MCF 10A (cell line): Measurements from ENCODE around the gene MRPL2. TPM values are rescaled to one million over a fixed set of nuclear protein-coding genes. Genes with fewer than 3 reads are reported as not detected.
A peak's percentile ranks its signal among the peaks of the same experiment; 100 is the strongest.

Experiments used
- BruUV-seq: library from RNA; stranded (reverse); fragments of 400-500 nt; replicated peaks from 2 replicates; lab custom pipeline; 2021; lab: Mats Ljungman, UMichigan
- CTCF ChIA-PET: fragments of 300-600 bp; sonication (Branson Sonifier 250); formaldehyde crosslinking; extraction: SDS; loops from one replicate; lab custom pipeline; 2021; ENCODE audit warnings: antibody characterized with exemption, inconsistent platforms; lab: Yijun Ruan, JAX
- POLR2A ChIA-PET: fragments of 300-600, 350-650 bp; sonication (Branson Sonifier 250); formaldehyde crosslinking; extraction: SDS; loops from one replicate; lab custom pipeline; 2020; ENCODE audit warnings: antibody characterized with exemption, inconsistent platforms; lab: Yijun Ruan, JAX
- DNase-seq: peaks from one replicate; pipeline ENCODE4 v3.0.0-alpha.2; 2018; ENCODE audit not compliant: unreplicated experiment
- H3K27ac Mint-ChIP-seq: one replicate; pipeline ENCODE4 v1.8.0; 2022; ENCODE audit warnings: mild to moderate bottlenecking, low read depth, mixed read lengths; ENCODE audit not compliant: unreplicated experiment
- H3K27me3 Mint-ChIP-seq: one replicate; pipeline ENCODE4 v1.8.0; 2022; ENCODE audit warnings: mixed read lengths; ENCODE audit not compliant: insufficient read depth, unreplicated experiment
- H3K36me3 Mint-ChIP-seq: one replicate; pipeline ENCODE4 v1.8.0; 2022; ENCODE audit warnings: mild to moderate bottlenecking, moderate library complexity, mixed read lengths; ENCODE audit not compliant: insufficient read depth, unreplicated experiment
- H3K4me1 Mint-ChIP-seq: one replicate; pipeline ENCODE4 v1.8.0; 2022; ENCODE audit warnings: mixed read lengths; ENCODE audit not compliant: insufficient read depth, unreplicated experiment
- H3K4me3 Mint-ChIP-seq: one replicate; pipeline ENCODE4 v1.8.0; 2022; ENCODE audit warnings: mild to moderate bottlenecking, moderate library complexity, mixed read lengths; ENCODE audit not compliant: unreplicated experiment
- H3K9me3 Mint-ChIP-seq: one replicate; pipeline ENCODE4 v1.8.0; 2022; ENCODE audit warnings: mixed read lengths; ENCODE audit not compliant: unreplicated experiment
- intact Hi-C: fragments of 100-400 bp; cut with micrococcal nuclease; formaldehyde crosslinking; loops from 2 replicates; pipeline ENCODE4 v1.14.1; 2022
- total RNA-seq: library from RNA; stranded (reverse); gene quantifications from 2 replicates; pipeline ENCODE4 v1.2.3, GENCODE V29; 2022
- TF ChIP-seq, protein P1 (sequence below): fragments of 200-600 bp; IDR thresholded peaks from one replicate; pipeline ENCODE4 v1.8.0; 2022; ENCODE audit warnings: antibody characterized with exemption, mild to moderate bottlenecking; ENCODE audit not compliant: unreplicated experiment

Gene MRPL2
- total RNA-seq, 1 experiment from 2014 or later = 155 TPM

DNA sequence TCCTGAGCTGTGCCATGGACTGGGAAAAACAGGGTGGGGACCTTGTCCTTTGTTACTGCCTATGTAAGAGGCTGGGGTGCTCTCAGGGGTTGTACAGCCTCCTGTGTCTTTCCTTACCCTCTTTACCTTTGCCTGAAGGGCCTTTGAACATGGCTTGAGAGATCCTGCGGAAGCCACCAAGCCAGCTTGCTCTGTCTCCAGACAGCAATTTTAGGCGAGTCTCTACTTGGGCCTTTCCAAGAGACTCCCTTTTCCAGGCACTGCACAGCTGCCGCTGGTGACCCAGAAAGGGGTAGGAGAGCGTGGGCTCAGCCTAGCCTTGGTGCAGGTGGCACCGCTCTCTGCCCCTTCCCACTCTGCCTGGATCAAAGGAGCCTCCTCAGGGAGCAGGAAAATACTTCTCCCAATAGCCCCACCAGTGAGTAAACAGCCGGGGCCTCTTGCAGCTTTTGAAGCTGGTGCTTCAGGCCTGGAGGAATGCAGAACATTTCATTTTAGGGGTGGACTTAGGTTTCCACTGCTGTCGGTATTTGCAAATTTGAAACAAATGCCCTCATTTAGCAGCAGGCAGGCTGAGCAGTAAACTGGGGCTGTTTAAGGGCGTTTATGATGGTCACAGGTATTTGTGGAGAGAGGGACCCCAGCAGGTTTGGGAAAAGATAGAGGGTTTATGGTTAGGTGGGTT lies 30.8 kb upstream of the MRPL2 start:
- CTCF ChIA-PET = interaction anchor here (1.2 to 1.3 kb wide), 2 partner anchors 14 to 54 kb away, joined by 4 read pairs; partner anchors contain the start of gene PTK7
- Mint-ChIP-seq H3K27me3 (no peaks in the 10 kb centered on the region), H3K36me3 (peaks cover 9% of the 10 kb centered on the region), H3K4me1 (peaks cover 26% of the 10 kb centered on the region), H3K9me3 (no peaks in the 10 kb centered on the region), H3K27ac (peak overlapping the region; percentile 79), H3K4me3 (no peak overlapping the region)
- intact Hi-C loops = no loop called here
- BruUV-seq = no TSS peak
- TF ChIP-seq, protein P1, sequence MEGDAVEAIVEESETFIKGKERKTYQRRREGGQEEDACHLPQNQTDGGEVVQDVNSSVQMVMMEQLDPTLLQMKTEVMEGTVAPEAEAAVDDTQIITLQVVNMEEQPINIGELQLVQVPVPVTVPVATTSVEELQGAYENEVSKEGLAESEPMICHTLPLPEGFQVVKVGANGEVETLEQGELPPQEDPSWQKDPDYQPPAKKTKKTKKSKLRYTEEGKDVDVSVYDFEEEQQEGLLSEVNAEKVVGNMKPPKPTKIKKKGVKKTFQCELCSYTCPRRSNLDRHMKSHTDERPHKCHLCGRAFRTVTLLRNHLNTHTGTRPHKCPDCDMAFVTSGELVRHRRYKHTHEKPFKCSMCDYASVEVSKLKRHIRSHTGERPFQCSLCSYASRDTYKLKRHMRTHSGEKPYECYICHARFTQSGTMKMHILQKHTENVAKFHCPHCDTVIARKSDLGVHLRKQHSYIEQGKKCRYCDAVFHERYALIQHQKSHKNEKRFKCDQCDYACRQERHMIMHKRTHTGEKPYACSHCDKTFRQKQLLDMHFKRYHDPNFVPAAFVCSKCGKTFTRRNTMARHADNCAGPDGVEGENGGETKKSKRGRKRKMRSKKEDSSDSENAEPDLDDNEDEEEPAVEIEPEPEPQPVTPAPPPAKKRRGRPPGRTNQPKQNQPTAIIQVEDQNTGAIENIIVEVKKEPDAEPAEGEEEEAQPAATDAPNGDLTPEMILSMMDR = no peak
- POLR2A ChIA-PET = interaction anchor here (0.8 to 5.5 kb wide), 6 partner anchors 7 to 54 kb away, joined by 3 to 31 read pairs (median 8); partner anchors contain the start of genes KLC4, MRPL2 and PTK7
- DNase-seq = no peak

DNA sequence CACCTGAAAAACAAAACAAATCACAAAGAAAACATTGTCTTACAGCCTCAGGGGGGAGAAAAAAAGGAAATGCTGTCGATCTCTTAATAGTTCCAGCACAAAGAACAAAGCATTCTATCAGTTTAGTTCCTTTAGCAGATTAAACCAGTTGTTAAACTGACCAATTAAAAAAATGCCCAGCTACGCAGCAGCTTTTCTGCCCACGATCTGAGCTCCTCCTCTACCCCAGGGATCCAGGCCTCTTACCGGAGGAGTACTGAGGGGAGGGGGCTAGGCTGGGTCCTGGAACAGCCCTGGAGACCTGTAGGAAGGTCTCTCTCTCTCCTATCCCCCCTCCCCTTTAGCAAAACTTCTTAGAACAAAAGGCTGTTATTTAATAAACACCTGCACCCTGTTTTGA lies 30.2 kb upstream of the MRPL2 start:
- Mint-ChIP-seq H3K36me3 (peaks cover 9% of the 10 kb centered on the region), H3K4me1 (peaks cover 26% of the 10 kb centered on the region), H3K9me3 (no peaks in the 10 kb centered on the region), H3K27ac (peak overlapping the region; percentile 79), H3K27me3 (no peaks in the 10 kb centered on the region), H3K4me3 (no peak overlapping the region)
- no peak for DNase-seq
- no TSS peak for BruUV-seq
- intact Hi-C loops = no loop called here
- POLR2A ChIA-PET = interaction anchor here (0.8 to 5.5 kb wide), 6 partner anchors 8 to 54 kb away, joined by 3 to 31 read pairs (median 8); partner anchors contain the start of genes KLC4, MRPL2 and PTK7
- CTCF ChIA-PET = interaction anchor here (0.6 to 1.3 kb wide), 5 partner anchors 12 to 60 kb away, joined by 3 to 4 read pairs (median 3); partner anchors contain the start of gene PTK7
- TF ChIP-seq, protein P1 = no peak

DNA sequence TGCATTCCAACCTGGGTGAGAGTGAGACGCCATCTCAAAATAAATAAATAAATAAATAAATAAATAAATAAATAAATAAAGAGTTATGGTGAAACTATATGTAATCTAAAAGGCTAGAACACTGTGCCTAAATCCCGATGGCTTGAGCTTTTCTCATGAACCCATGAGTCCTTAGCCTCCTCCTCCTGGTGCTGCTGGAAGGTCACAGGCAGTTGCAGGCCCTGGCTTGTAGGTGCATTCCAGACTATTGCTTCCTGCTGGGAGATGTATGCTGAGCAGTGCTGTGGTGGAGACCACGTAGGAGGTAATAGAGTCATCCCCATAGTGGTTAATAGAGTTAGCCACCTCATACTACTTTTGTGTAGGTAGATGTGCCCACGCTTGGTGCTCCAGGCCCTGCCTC lies 29.4 kb upstream of the MRPL2 start:
- POLR2A ChIA-PET = interaction anchor here (2.2 to 5.5 kb wide), 3 partner anchors 8 to 29 kb away, joined by 12 to 31 read pairs (median 17); partner anchors contain the start of genes KLC4, MRPL2 and PTK7
- no peak overlapping the region for H3K4me3 Mint-ChIP-seq
- CTCF ChIA-PET = interaction anchor here (1.0 to 1.8 kb wide), 3 partner anchors 11 to 55 kb away, joined by 3 to 7 read pairs (median 3); no protein-coding TSS in a partner anchor
- H3K27me3 Mint-ChIP-seq = no peaks in the 10 kb centered on the region
- no TSS peak for BruUV-seq
- peak overlapping the region; percentile 79 for H3K27ac Mint-ChIP-seq
- intact Hi-C loops = no loop called here
- DNase-seq = peak; percentile 78
- peaks cover 20% of the 10 kb centered on the region for H3K4me1 Mint-ChIP-seq
- peaks cover 4% of the 10 kb centered on the region for H3K36me3 Mint-ChIP-seq
- TF ChIP-seq, protein P1 = no peak
- no peaks in the 10 kb centered on the region for H3K9me3 Mint-ChIP-seq

DNA sequence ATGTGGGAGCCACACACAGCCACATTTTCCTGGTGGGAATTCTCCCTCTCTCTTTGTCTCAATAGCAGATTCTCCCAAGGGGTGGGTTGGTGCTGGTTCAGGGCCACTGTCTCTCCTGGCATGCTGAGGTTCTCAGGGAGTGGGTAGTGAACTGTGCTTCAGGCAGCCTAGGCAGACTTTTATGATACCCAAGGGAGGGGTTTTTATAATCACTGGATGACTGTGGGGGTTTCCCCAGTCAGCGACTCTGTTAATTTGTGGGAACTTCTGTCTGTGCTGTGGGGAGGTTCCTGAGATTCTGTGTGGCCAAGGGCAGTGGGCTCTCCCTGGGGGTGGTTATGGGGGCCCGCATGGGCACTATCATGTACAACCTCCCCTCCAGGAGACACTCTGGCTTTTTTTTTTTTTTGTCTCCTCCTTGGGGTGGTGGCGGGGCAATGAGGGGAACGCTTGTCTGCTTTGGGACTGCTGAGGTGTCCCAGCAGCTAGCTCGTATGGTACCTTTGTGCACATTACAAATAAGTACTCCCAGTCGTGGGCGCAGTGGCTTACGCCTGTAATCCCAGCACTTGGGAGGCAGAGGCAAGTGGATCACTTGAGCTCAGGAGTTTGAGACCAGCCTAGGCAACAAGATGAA lies 26.9 kb upstream of the MRPL2 start:
- peaks cover 4% of the 10 kb centered on the region for H3K36me3 Mint-ChIP-seq
- BruUV-seq = no TSS peak
- H3K27me3 Mint-ChIP-seq = no peaks in the 10 kb centered on the region
- CTCF ChIA-PET = interaction anchor here (0.9 to 1.1 kb wide), 2 partner anchors 9 to 63 kb away, joined by 4 to 5 read pairs; no protein-coding TSS in a partner anchor
- no peak for DNase-seq
- TF ChIP-seq, protein P1 = no peak
- no peaks in the 10 kb centered on the region for H3K9me3 Mint-ChIP-seq
- no peak overlapping the region for H3K4me3 Mint-ChIP-seq
- no peak overlapping the region for H3K27ac Mint-ChIP-seq
- POLR2A ChIA-PET = interaction anchor here (1.2 to 5.5 kb wide), 3 partner anchors 9 to 14 kb away, joined by 4 to 31 read pairs (median 6); partner anchors contain the start of gene PTK7
- peaks cover 15% of the 10 kb centered on the region for H3K4me1 Mint-ChIP-seq
- intact Hi-C loops = no loop called here
